Liver (tissue), 3 donors: ENCODE measurements around the gene TRDN.

Source experiments
- ATF3 ChIP-seq: IDR thresholded peaks from 2 replicates; pipeline ENCODE4 v1.6.1; 2016; ENCODE audit warnings: antibody characterized with exemption
- CTCF ChIP-seq: fragments of 150-350 bp; IDR thresholded peaks from 2 replicates; pipeline ENCODE4 v1.5.1; 2017; ENCODE audit warnings: improper control_type of control experiment, low read depth, low read length; ENCODE audit not compliant: missing input control
- EGR1 ChIP-seq, 2 donors: IDR thresholded peaks; 2 replicates each; pipeline ENCODE4 v1.6.1; 2016 to 2018; ENCODE audit warnings: antibody characterized with exemption in 2 of 2, low read depth in 2 of 2
- JUND ChIP-seq, 2 donors: IDR thresholded peaks; 2 replicates each; pipeline ENCODE4 v1.6.1; 2016; ENCODE audit warnings: antibody characterized with exemption in 2 of 2
- MAX ChIP-seq: IDR thresholded peaks from 2 replicates; pipeline ENCODE4 v1.6.1; 2016; ENCODE audit warnings: antibody characterized with exemption
- RAD21 ChIP-seq, 2 donors: IDR thresholded peaks; 2 replicates each; pipeline ENCODE4 v1.6.1; 2016; ENCODE audit warnings: antibody characterized with exemption in 2 of 2, mild to moderate bottlenecking in 2 of 2
- YY1 ChIP-seq: IDR thresholded peaks from 2 replicates; pipeline ENCODE4 v1.6.1; 2016; ENCODE audit warnings: antibody characterized with exemption, mild to moderate bottlenecking
- donor health status: healthy.
- donor health status: healthy.

- TF ChIP-seq YY1: no peak
- peak; percentile 41 for TF ChIP-seq CTCF
- no peak for TF ChIP-seq EGR1 (IDR thresholded peaks at IDR 0.05; ENCODE audit: low read depth in 2 of 2)
- no peak for TF ChIP-seq ATF3
- TF ChIP-seq JUND (IDR thresholded peaks at IDR 0.05): no peak
- no peak for TF ChIP-seq MAX
- peak; percentile 69 to 73 for TF ChIP-seq RAD21 (IDR thresholded peaks at IDR 0.05)
These were observed 319.9 kb downstream of the TRDN start for GRCh38 chr6:123316733-123317323.
